Astrocyte (in vitro differentiated cells and primary cell): ENCODE measurements around the gene EAF1. TPM values are rescaled to one million over a fixed set of nuclear protein-coding genes. Genes with fewer than 3 reads are reported as not detected.

Source experiments
- DNase-seq: peaks from one replicate; pipeline ENCODE4 v3.0.0-alpha.2; 2010; ENCODE audit warnings: low read depth
- FAIRE-seq: peaks from 2 replicates; lab custom pipeline; 2011; peaks lifted over from hg19 to GRCh38; lab: Jason Lieb, UNC
- H2AFZ ChIP-seq: 2 replicates; pipeline ENCODE4 v1.6.0; 2012; ENCODE audit warnings: low read depth, low read length, inconsistent platforms
- H3K27ac ChIP-seq: 2 replicates; pipeline ENCODE4 v1.5.1; 2011; ENCODE audit warnings: low read depth, low read length, inconsistent platforms
- H3K27me3 ChIP-seq: 2 replicates; pipeline ENCODE4 v1.6.0; 2011; ENCODE audit warnings: low read length, inconsistent platforms; ENCODE audit not compliant: insufficient read depth
- H3K36me3 ChIP-seq: 2 replicates; pipeline ENCODE4 v1.5.1; 2011; ENCODE audit warnings: low read length, inconsistent platforms; ENCODE audit not compliant: insufficient read depth
- H3K4me1 ChIP-seq: 2 replicates; pipeline ENCODE4 v1.5.1; 2011; ENCODE audit warnings: low read length, inconsistent platforms; ENCODE audit not compliant: insufficient read depth
- H3K4me2 ChIP-seq: 2 replicates; pipeline ENCODE4 v1.6.0; 2012; ENCODE audit warnings: low read length, inconsistent platforms
- H3K4me3 ChIP-seq: 2 replicates; pipeline ENCODE4 v1.5.1; 2011; ENCODE audit warnings: low read depth, mild to moderate bottlenecking, low read length, inconsistent platforms; ENCODE audit not compliant: insufficient read depth
- H3K79me2 ChIP-seq: 2 replicates; pipeline ENCODE4 v1.6.0; 2012; ENCODE audit warnings: mild to moderate bottlenecking, low read length, inconsistent platforms; ENCODE audit not compliant: insufficient read depth
- H3K9ac ChIP-seq: 2 replicates; pipeline ENCODE4 v1.6.0; 2012; ENCODE audit warnings: mild to moderate bottlenecking, low read length, inconsistent platforms
- H3K9me3 ChIP-seq: 2 replicates; pipeline ENCODE4 v1.5.1; 2012; ENCODE audit warnings: low read depth, mild to moderate bottlenecking, low read length, inconsistent platforms; ENCODE audit not compliant: insufficient read depth
- H4K20me1 ChIP-seq: 2 replicates; pipeline ENCODE4 v1.6.0; 2012; ENCODE audit warnings: low read length, inconsistent platforms; ENCODE audit not compliant: insufficient read depth
- H3K27ac Mint-ChIP-seq: one replicate; pipeline ENCODE4 v1.8.0; 2021; ENCODE audit warnings: mild to moderate bottlenecking, mixed read lengths; ENCODE audit not compliant: unreplicated experiment
- H3K27me3 Mint-ChIP-seq: one replicate; pipeline ENCODE4 v1.8.0; 2021; ENCODE audit warnings: low read depth, mixed read lengths; ENCODE audit not compliant: unreplicated experiment
- H3K36me3 Mint-ChIP-seq: one replicate; pipeline ENCODE4 v1.8.0; 2021; ENCODE audit warnings: low read depth, mixed read lengths; ENCODE audit not compliant: unreplicated experiment
- H3K4me1 Mint-ChIP-seq: one replicate; pipeline ENCODE4 v1.8.0; 2021; ENCODE audit warnings: low read depth, mixed read lengths; ENCODE audit not compliant: unreplicated experiment
- H3K4me3 Mint-ChIP-seq: one replicate; pipeline ENCODE4 v1.8.0; 2021; ENCODE audit warnings: mild to moderate bottlenecking, moderate library complexity, mixed read lengths; ENCODE audit not compliant: unreplicated experiment
- H3K9me3 Mint-ChIP-seq: one replicate; pipeline ENCODE4 v1.8.0; 2021; ENCODE audit warnings: mild to moderate bottlenecking, mixed read lengths; ENCODE audit not compliant: unreplicated experiment
- EZH2 ChIP-seq: IDR thresholded peaks from 2 replicates; pipeline ENCODE4 v1.6.1; 2012; ENCODE audit warnings: mild to moderate bottlenecking, low read length, inconsistent platforms; ENCODE audit not compliant: insufficient read depth
- total RNA-seq: library from RNA; stranded (reverse); gene quantifications from 2 replicates; pipeline ENCODE4 v1.2.1, GENCODE V29; 2021
- TF ChIP-seq, protein P1 (sequence below): IDR thresholded peaks from 2 replicates; pipeline ENCODE4 v1.5.1; 2011; ENCODE audit warnings: low read depth, mild to moderate bottlenecking, inconsistent platforms, low read length, moderate library complexity; ENCODE audit not compliant: insufficient read depth

EAF1 gene
- total RNA-seq, 1 donor from 2014 or later: 28.8 TPM

- no peak overlapping the region for H3K9ac ChIP-seq
- no peak overlapping the region for H3K4me3 ChIP-seq
- no peak overlapping the region for H3K27ac ChIP-seq
- no peak for FAIRE-seq
- H3K79me2 ChIP-seq: no peaks in the 10 kb centered on the region
- peaks cover 2% of the 10 kb centered on the region for H3K36me3 Mint-ChIP-seq
- H3K9me3 Mint-ChIP-seq: no peaks in the 10 kb centered on the region
- TF ChIP-seq EZH2: no peak
- TF ChIP-seq, protein P1, sequence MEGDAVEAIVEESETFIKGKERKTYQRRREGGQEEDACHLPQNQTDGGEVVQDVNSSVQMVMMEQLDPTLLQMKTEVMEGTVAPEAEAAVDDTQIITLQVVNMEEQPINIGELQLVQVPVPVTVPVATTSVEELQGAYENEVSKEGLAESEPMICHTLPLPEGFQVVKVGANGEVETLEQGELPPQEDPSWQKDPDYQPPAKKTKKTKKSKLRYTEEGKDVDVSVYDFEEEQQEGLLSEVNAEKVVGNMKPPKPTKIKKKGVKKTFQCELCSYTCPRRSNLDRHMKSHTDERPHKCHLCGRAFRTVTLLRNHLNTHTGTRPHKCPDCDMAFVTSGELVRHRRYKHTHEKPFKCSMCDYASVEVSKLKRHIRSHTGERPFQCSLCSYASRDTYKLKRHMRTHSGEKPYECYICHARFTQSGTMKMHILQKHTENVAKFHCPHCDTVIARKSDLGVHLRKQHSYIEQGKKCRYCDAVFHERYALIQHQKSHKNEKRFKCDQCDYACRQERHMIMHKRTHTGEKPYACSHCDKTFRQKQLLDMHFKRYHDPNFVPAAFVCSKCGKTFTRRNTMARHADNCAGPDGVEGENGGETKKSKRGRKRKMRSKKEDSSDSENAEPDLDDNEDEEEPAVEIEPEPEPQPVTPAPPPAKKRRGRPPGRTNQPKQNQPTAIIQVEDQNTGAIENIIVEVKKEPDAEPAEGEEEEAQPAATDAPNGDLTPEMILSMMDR: no peak
- H3K4me3 Mint-ChIP-seq: no peak overlapping the region
- H4K20me1 ChIP-seq: no peaks in the 10 kb centered on the region
- no peak overlapping the region for H3K27ac Mint-ChIP-seq
- H3K27me3 Mint-ChIP-seq: peaks cover 13% of the 10 kb centered on the region
- H2AFZ ChIP-seq: no peak overlapping the region
- no peaks in the 10 kb centered on the region for H3K27me3 ChIP-seq
- H3K4me2 ChIP-seq: no peak overlapping the region
- DNase-seq: no peak
- no peaks in the 10 kb centered on the region for H3K4me1 ChIP-seq
- no peaks in the 10 kb centered on the region for H3K36me3 ChIP-seq
- H3K4me1 Mint-ChIP-seq: peaks cover 2% of the 10 kb centered on the region
- no peaks in the 10 kb centered on the region for H3K9me3 ChIP-seq
Observed at GRCh38 chr3:15470261-15470660, 42.9 kb downstream of the EAF1 start.

DNA sequence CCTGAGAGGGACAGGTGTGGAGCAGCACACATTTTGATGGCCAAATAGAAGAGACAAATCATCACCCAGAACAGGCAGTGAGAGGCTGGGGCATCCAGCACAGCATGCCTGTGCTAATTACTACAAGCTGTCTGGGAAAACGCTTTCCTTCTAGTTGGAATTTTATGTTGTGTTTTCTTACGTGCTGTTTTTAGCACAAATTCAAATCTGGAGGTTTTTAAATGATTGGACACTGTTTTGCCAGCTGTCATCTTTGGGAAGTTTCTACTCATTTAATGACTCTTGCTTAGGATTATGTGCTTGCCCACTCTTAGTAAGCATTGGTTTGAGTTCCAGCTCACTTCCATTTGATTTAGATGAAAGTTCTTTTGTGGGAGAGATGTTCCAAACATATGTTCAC, 43.5 kb downstream of the EAF1 start:
- Histone ChIP-seq H3K4me3 (no peak overlapping the region), H3K4me2 (no peak overlapping the region), H3K9me3 (no peaks in the 10 kb centered on the region), H4K20me1 (no peaks in the 10 kb centered on the region), H3K9ac (no peak overlapping the region), H3K4me1 (no peaks in the 10 kb centered on the region), H3K36me3 (no peaks in the 10 kb centered on the region), H3K79me2 (no peaks in the 10 kb centered on the region), H3K27me3 (no peaks in the 10 kb centered on the region), H2AFZ (no peak overlapping the region), H3K27ac (no peak overlapping the region)
- Mint-ChIP-seq H3K4me1 (peaks cover 2% of the 10 kb centered on the region), H3K36me3 (peaks cover 2% of the 10 kb centered on the region), H3K27ac (no peak overlapping the region), H3K27me3 (peaks cover 13% of the 10 kb centered on the region), H3K9me3 (no peaks in the 10 kb centered on the region), H3K4me3 (no peak overlapping the region)
- TF ChIP-seq, protein P1: no peak
- TF ChIP-seq EZH2: no peak
- no peak for DNase-seq
- FAIRE-seq: no peak

DNA sequence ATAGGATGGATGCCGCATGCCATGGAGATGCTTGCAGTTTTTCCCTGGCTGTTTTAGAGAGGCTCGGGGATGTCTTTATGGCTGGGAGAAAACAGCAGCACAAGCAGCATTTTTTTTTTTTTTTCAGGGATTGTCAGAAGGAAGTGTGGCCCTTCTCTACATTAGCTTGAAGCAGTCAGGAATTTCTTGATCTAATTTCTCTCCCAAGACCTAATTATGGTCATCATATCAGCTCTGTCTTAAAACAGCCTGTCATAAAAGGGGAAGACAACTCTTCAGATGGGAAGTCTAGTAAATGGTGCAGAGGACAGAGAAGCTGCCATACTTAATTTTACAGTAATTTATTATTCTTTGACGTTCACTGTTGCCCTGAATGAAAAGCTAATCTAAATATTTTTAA, 44.5 kb downstream of the EAF1 start:
- H3K4me1 Mint-ChIP-seq: peaks cover 2% of the 10 kb centered on the region
- Histone ChIP-seq H3K79me2 (no peaks in the 10 kb centered on the region), H3K27me3 (no peaks in the 10 kb centered on the region), H3K4me1 (no peaks in the 10 kb centered on the region), H2AFZ (no peak overlapping the region), H3K9me3 (no peaks in the 10 kb centered on the region), H3K36me3 (no peaks in the 10 kb centered on the region), H4K20me1 (no peaks in the 10 kb centered on the region), H3K27ac (no peak overlapping the region), H3K9ac (no peak overlapping the region), H3K4me2 (no peak overlapping the region), H3K4me3 (no peak overlapping the region)
- no peak for FAIRE-seq
- H3K36me3 Mint-ChIP-seq: peaks cover 2% of the 10 kb centered on the region
- no peak overlapping the region for H3K4me3 Mint-ChIP-seq
- H3K27me3 Mint-ChIP-seq: peaks cover 13% of the 10 kb centered on the region
- H3K9me3 Mint-ChIP-seq: no peaks in the 10 kb centered on the region
- no peak overlapping the region for H3K27ac Mint-ChIP-seq
- no peak for DNase-seq
- TF ChIP-seq EZH2: no peak
- TF ChIP-seq, protein P1: no peak
